Tibial nerve (tissue), 4 donors: ENCODE data around the gene ANKRD39. TPM values are rescaled to one million over a fixed set of nuclear protein-coding genes. Genes with fewer than 3 reads are reported as not detected.

Experiments used
- DNase-seq, 2 donors: peaks; one replicate each; pipeline ENCODE4 v3.0.0-alpha.2; 2019; ENCODE audit warnings: low spot score in 2 of 2
- H3K27ac ChIP-seq, 4 donors: fragments of 200-600 bp; sonication (generic) in 3 of 4; one replicate each; pipeline ENCODE4 v1.5.1; 2017 to 2019; ENCODE audit warnings: mild to moderate bottlenecking in 1 of 4
- H3K27me3 ChIP-seq, 2 donors: fragments of 200-600 bp; sonication (generic) in 1 of 2; one replicate each; pipeline versions ENCODE4 v1.5.1 to v1.6.0; 2017 to 2019
- H3K36me3 ChIP-seq, 3 donors: fragments of 200-600 bp; sonication (generic); one replicate each; pipeline ENCODE4 v1.5.1; 2018 to 2019
- H3K4me1 ChIP-seq, 4 donors: fragments of 200-600 bp; sonication (generic) in 3 of 4; one replicate each; pipeline ENCODE4 v1.5.1; 2017 to 2019
- H3K4me3 ChIP-seq, 4 donors: fragments of 200-600 bp; sonication (generic) in 3 of 4; one replicate each; pipeline ENCODE4 v1.5.1; 2017 to 2019; ENCODE audit warnings: mild to moderate bottlenecking in 1 of 4, moderate library complexity in 1 of 4
- H3K9me3 ChIP-seq, 4 donors: fragments of 200-600 bp; sonication (generic) in 3 of 4; one replicate each; pipeline ENCODE4 v1.5.1; 2017 to 2019
- CTCF ChIP-seq, 5 experiments: fragments of 200-600 bp in 3 of 5; fragments of 450-650 bp in 2 of 5; sonication (generic) in 3 of 5; IDR thresholded peaks; one replicate each; pipeline ENCODE4 v1.5.1; 2016 to 2019; ENCODE audit warnings: antibody characterized with exemption in 5 of 5, mild to moderate bottlenecking in 3 of 5, moderate library complexity in 2 of 5
- EP300 ChIP-seq, 2 donors: sonication (generic); formaldehyde crosslinking; IDR thresholded peaks; one replicate each; pipeline ENCODE4 v1.6.1; 2017; ENCODE audit warnings: antibody characterized with exemption in 2 of 2, mild to moderate bottlenecking in 1 of 2
- POLR2A ChIP-seq, 2 donors: fragments of 450-650 bp; IDR thresholded peaks; one replicate each; pipeline ENCODE4 v1.6.1; 2017; ENCODE audit warnings: antibody characterized with exemption in 2 of 2, mild to moderate bottlenecking in 2 of 2, moderate library complexity in 2 of 2
- WGBS, 2 donors: methylation state at CpG; one replicate each; pipeline ENCODE4 v1.1.5; 2018; 5-methylcytosine and 5-hydroxymethylcytosine counted together
- total RNA-seq, 4 donors: library from RNA; depleted of rRNA; stranded (reverse); fragments of >200 nt; gene quantifications; one replicate each; pipeline ENCODE4 v1.1.0, GENCODE V29; 2016

The ANKRD39 gene
- total RNA-seq, 4 donors from 2014 or later: 13.8 to 23.7 (median 19.5) TPM

GRCh38 chr2:96899413-96899741, 41.6 kb upstream of the ANKRD39 start:
- TF ChIP-seq POLR2A (IDR thresholded peaks at IDR 0.05): no peak
- no peak for TF ChIP-seq CTCF (IDR thresholded peaks at IDR 0.05)
- no peak for TF ChIP-seq EP300 (IDR thresholded peaks at IDR 0.05)
- 87 to 88% methylated on average over 4 of the region's 4 CpGs for WGBS, 2 donors
- Histone ChIP-seq H3K36me3 (no peaks in the 10 kb centered on the region), H3K4me1 (peaks cover 0 to 29% (median 13%) of the 10 kb centered on the region in 4 donors), H3K27me3 (no peaks in the 10 kb centered on the region), H3K9me3 (no peaks in the 10 kb centered on the region), H3K27ac (no peak overlapping the region), H3K4me3 (no peak overlapping the region)
- DNase-seq: no peak

GRCh38 chr2:96898641-96899412, 41.0 kb upstream of the ANKRD39 start:
- no peak for TF ChIP-seq EP300 (IDR thresholded peaks at IDR 0.05)
- no peak for TF ChIP-seq POLR2A (IDR thresholded peaks at IDR 0.05)
- TF ChIP-seq CTCF (IDR thresholded peaks at IDR 0.05): no peak
- Histone ChIP-seq H3K36me3 (no peaks in the 10 kb centered on the region), H3K4me3 (no peak overlapping the region), H3K9me3 (no peaks in the 10 kb centered on the region), H3K27ac (no peak overlapping the region), H3K4me1 (peaks cover 0 to 25% (median 13%) of the 10 kb centered on the region in 4 donors), H3K27me3 (no peaks in the 10 kb centered on the region)
- no peak for DNase-seq
- 74 to 81% methylated on average over 11 of the region's 11 CpGs for WGBS, 2 donors

- Histone ChIP-seq H3K4me3 (no peak overlapping the region), H3K4me1 (peaks cover 0 to 20% (median 11%) of the 10 kb centered on the region in 4 donors), H3K36me3 (no peaks in the 10 kb centered on the region), H3K27me3 (no peaks in the 10 kb centered on the region), H3K27ac (no peak overlapping the region), H3K9me3 (no peaks in the 10 kb centered on the region)
- DNase-seq: no peak
- TF ChIP-seq POLR2A (IDR thresholded peaks at IDR 0.05): no peak
- TF ChIP-seq EP300 (IDR thresholded peaks at IDR 0.05): no peak
- no peak for TF ChIP-seq CTCF (IDR thresholded peaks at IDR 0.05)
- WGBS, 2 donors: 82 to 86% methylated on average over 8 of the region's 8 CpGs
These were observed 40.3 kb upstream of the ANKRD39 start for GRCh38 chr2:96898135-96898505.

GRCh38 chr2:96897491-96898134, 39.8 kb upstream of the ANKRD39 start:
- no peak overlapping the region for H3K27ac ChIP-seq
- no peak for DNase-seq
- H3K4me1 ChIP-seq: peaks cover 0 to 20% (median 11%) of the 10 kb centered on the region in 4 donors
- 72 to 76% methylated on average over 11 of the region's 11 CpGs for WGBS, 2 donors
- no peak for TF ChIP-seq CTCF (IDR thresholded peaks at IDR 0.05)
- no peak for TF ChIP-seq POLR2A (IDR thresholded peaks at IDR 0.05)
- TF ChIP-seq EP300 (IDR thresholded peaks at IDR 0.05): no peak
- no peaks in the 10 kb centered on the region for H3K36me3 ChIP-seq
- no peak overlapping the region for H3K4me3 ChIP-seq
- no peaks in the 10 kb centered on the region for H3K27me3 ChIP-seq
- no peaks in the 10 kb centered on the region for H3K9me3 ChIP-seq
